IMR-90 (cell line): ENCODE data around the gene KCTD11. TPM values are rescaled to one million over a fixed set of nuclear protein-coding genes. Genes with fewer than 3 reads are reported as not detected.

Experiments
- ATAC-seq: fragments of 200-7000 bp; cut with Tn5 transposase; 2 replicates; pipeline ENCODE4 v1.9.1; 2020; ENCODE audit warnings: low read depth, mild to moderate bottlenecking, moderate library complexity
- BruUV-seq: library from RNA; stranded (reverse); fragments of 400-500 nt; replicated peaks from 2 replicates; lab custom pipeline; 2021; lab: Mats Ljungman, UMichigan
- CTCF ChIA-PET: fragments of 300-600 bp; formaldehyde crosslinking; extraction: SDS; loops from one replicate; lab custom pipeline; 2021; ENCODE audit warnings: antibody characterized with exemption; lab: Yijun Ruan, JAX
- POLR2A ChIA-PET: fragments of 300-600 bp; sonication (Branson Sonifier 250); formaldehyde crosslinking; loops from one replicate; lab custom pipeline; 2022; ENCODE audit warnings: antibody characterized with exemption; ENCODE audit not compliant: unreplicated experiment; lab: Charles Lee
- DNase-seq: peaks from one replicate; pipeline ENCODE4 v3.0.0; 2013
- H2AFZ ChIP-seq: replicated peaks from 2 replicates; pipeline ENCODE3; 2013; ENCODE audit warnings: low read length, mild to moderate bottlenecking; ENCODE audit not compliant: poor library complexity
- H2AK5ac ChIP-seq: 2 replicates; pipeline ENCODE4 v1.6.1; 2013; ENCODE audit warnings: low read depth, low read length, inconsistent platforms
- H2AK9ac ChIP-seq: replicated peaks from 2 replicates; pipeline ENCODE3; 2013; ENCODE audit warnings: mild to moderate bottlenecking, low read depth, low read length, moderate library complexity; ENCODE audit not compliant: poor library complexity
- H2BK120ac ChIP-seq: 2 replicates; pipeline ENCODE4 v1.6.1; 2013; ENCODE audit warnings: low read depth, low read length, inconsistent platforms
- H2BK15ac ChIP-seq: 3 replicates; pipeline ENCODE4 v1.6.1; 2013; ENCODE audit warnings: low read depth, low read length, inconsistent platforms
- H2BK20ac ChIP-seq: 2 replicates; pipeline ENCODE4 v1.6.1; 2013; ENCODE audit warnings: low read depth, mild to moderate bottlenecking, inconsistent platforms, low read length, moderate library complexity
- H2BK5ac ChIP-seq: 2 replicates; pipeline ENCODE4 v1.6.1; 2013; ENCODE audit warnings: mild to moderate bottlenecking, low read depth, low read length, inconsistent platforms; ENCODE audit not compliant: poor library complexity, severe bottlenecking
- H3K14ac ChIP-seq: replicated peaks from 2 replicates; pipeline ENCODE4 v1.6.1; 2013; ENCODE audit warnings: low read depth, low read length, inconsistent platforms
- H3K18ac ChIP-seq: 2 replicates; pipeline ENCODE4 v1.6.1; 2013; ENCODE audit warnings: low read depth, low read length, control low read depth
- H3K23ac ChIP-seq: 2 replicates; pipeline ENCODE4 v1.6.1; 2013; ENCODE audit warnings: low read depth, low read length, inconsistent platforms
- H3K27ac ChIP-seq: 2 replicates; pipeline ENCODE4 v1.5.1; 2013; ENCODE audit warnings: mild to moderate bottlenecking, control low read depth, low read length; ENCODE audit not compliant: insufficient read depth
- H3K27me3 ChIP-seq: 2 replicates; pipeline ENCODE4 v1.6.1; 2013; ENCODE audit warnings: low read length; ENCODE audit not compliant: control insufficient read depth, insufficient read depth
- H3K36me3 ChIP-seq: 2 replicates; pipeline ENCODE4 v1.6.1; 2013; ENCODE audit warnings: low read length, mixed read lengths; ENCODE audit not compliant: control insufficient read depth, insufficient read depth
- H3K4ac ChIP-seq: 2 replicates; pipeline ENCODE4 v1.6.1; 2013; ENCODE audit warnings: low read depth, low read length, inconsistent platforms
- H3K4me1 ChIP-seq: 2 replicates; pipeline ENCODE4 v1.6.1; 2013; ENCODE audit warnings: low read length, mixed read lengths; ENCODE audit not compliant: control insufficient read depth, insufficient read depth
- H3K4me2 ChIP-seq: 2 replicates; pipeline ENCODE4 v1.6.1; 2013; ENCODE audit warnings: low read depth, mild to moderate bottlenecking, control low read depth, low read length, moderate library complexity
- H3K4me3 ChIP-seq: 2 replicates; pipeline ENCODE4 v1.5.1; 2013; ENCODE audit warnings: low read depth, mild to moderate bottlenecking, control low read depth, low read length, moderate library complexity; ENCODE audit not compliant: insufficient read depth
- H3K56ac ChIP-seq: 2 replicates; pipeline ENCODE4 v1.6.1; 2013; ENCODE audit warnings: low read length, inconsistent platforms; ENCODE audit not compliant: insufficient read depth; ENCODE audit errors: extremely low read depth
- H3K79me1 ChIP-seq, 2 experiments: 2 replicates each; pipeline ENCODE4 v1.6.1; 2013; ENCODE audit warnings: low read length in 2 of 2, inconsistent platforms in 1 of 2, low read depth in 1 of 2
- H3K9ac ChIP-seq: 2 replicates; pipeline ENCODE4 v1.6.1; 2013; ENCODE audit warnings: low read depth, low read length, control low read depth
- H3K9me1 ChIP-seq: 2 replicates; pipeline ENCODE4 v1.6.1; 2013; ENCODE audit warnings: low read length, inconsistent platforms; ENCODE audit not compliant: insufficient read depth
- H3K9me3 ChIP-seq: 2 replicates; pipeline ENCODE4 v1.6.1; 2013; ENCODE audit warnings: low read length; ENCODE audit not compliant: control insufficient read depth, insufficient read depth
- H4K20me1 ChIP-seq: 2 replicates; pipeline ENCODE4 v1.6.1; 2013; ENCODE audit warnings: low read length, inconsistent platforms; ENCODE audit not compliant: insufficient read depth
- H4K5ac ChIP-seq: 2 replicates; pipeline ENCODE4 v1.6.1; 2013; ENCODE audit warnings: mild to moderate bottlenecking, low read depth, low read length, control low read depth
- H4K8ac ChIP-seq, 2 experiments: 2 replicates each; pipeline ENCODE4 v1.6.1; 2013; ENCODE audit warnings: low read depth in 2 of 2, low read length in 2 of 2, control low read depth in 1 of 2, inconsistent platforms in 1 of 2
- H4K91ac ChIP-seq: 2 replicates; pipeline ENCODE4 v1.6.1; 2013; ENCODE audit warnings: low read depth, low read length, inconsistent platforms; ENCODE audit not compliant: insufficient read depth
- CHD1 ChIP-seq: IDR thresholded peaks from 2 replicates; pipeline ENCODE4 v1.6.1; 2012; ENCODE audit warnings: low read depth, low read length, improper control_type of control experiment
- CTCF ChIP-seq: conservative IDR thresholded peaks from 2 replicates; pipeline ENCODE4 v1.5.1; 2012; ENCODE audit warnings: mild to moderate bottlenecking, low read depth, low read length, improper control_type of control experiment
- FOS ChIP-seq: fragments of 150-350 bp; IDR thresholded peaks from 2 replicates; pipeline ENCODE4 v1.6.1; 2016; ENCODE audit warnings: low read depth, low read length
- MAFK ChIP-seq: IDR thresholded peaks from 2 replicates; pipeline ENCODE4 v1.6.1; 2012; ENCODE audit warnings: low read depth, low read length, improper control_type of control experiment
- NFE2L2 ChIP-seq: fragments of 150-350 bp; IDR thresholded peaks from 2 replicates; pipeline ENCODE4 v1.6.1; 2016; ENCODE audit warnings: low read depth, mild to moderate bottlenecking, low read length
- POLR2A ChIP-seq: IDR thresholded peaks from 2 replicates; pipeline ENCODE4 v1.6.1; 2012; ENCODE audit warnings: mild to moderate bottlenecking, low read depth, low read length
- RAD21 ChIP-seq: IDR thresholded peaks from 2 replicates; pipeline ENCODE4 v1.6.1; 2012; ENCODE audit warnings: low read length, improper control_type of control experiment
- RCOR1 ChIP-seq: IDR thresholded peaks from 2 replicates; pipeline ENCODE4 v1.6.1; 2012; ENCODE audit warnings: mild to moderate bottlenecking, low read length, improper control_type of control experiment; ENCODE audit not compliant: insufficient replicate concordance
- RFX5 ChIP-seq: IDR thresholded peaks from 2 replicates; pipeline ENCODE4 v1.8.0; 2012; ENCODE audit warnings: low read depth, mild to moderate bottlenecking, low read length, moderate library complexity
- USF2 ChIP-seq: fragments of 150-350 bp; IDR thresholded peaks from 2 replicates; pipeline ENCODE4 v1.6.1; 2017; ENCODE audit warnings: mild to moderate bottlenecking, antibody characterized with exemption, low read length, low read depth
- WGBS, 2 experiments: methylation state at CpG; one replicate each; pipeline versions ENCODE4 v1.1.5 to v1.1.7; 2013; ENCODE audit warnings: missing lambda C conversion rate in 2 of 2; ENCODE audit not compliant: insufficient read length in 1 of 2; ENCODE audit errors: extremely low coverage in 2 of 2; 5-methylcytosine and 5-hydroxymethylcytosine counted together
- dilution Hi-C: fragments of 300-500 bp; cut with HindIII; formaldehyde crosslinking; loops from one replicate; pipeline ENCODE4 v1.14.3; 2018; ENCODE audit warnings: low sequenced_read_pairs; ENCODE audit not compliant: unreplicated experiment
- in situ Hi-C: fragments of 300-500 bp; cut with MboI; formaldehyde crosslinking; loops from 3 replicates; pipeline ENCODE4 v1.14.3; 2019; ENCODE audit warnings: low sequenced_read_pairs, inconsistent platforms, mixed read lengths
- intact Hi-C: fragments of 100-400 bp; cut with micrococcal nuclease; formaldehyde crosslinking; loops from 2 replicates; pipeline ENCODE4 v1.10.0; 2022
- polyA plus RNA-seq, 3 experiments: library from polyadenylated mRNA; depleted of rRNA; stranded (reverse); fragments of >200 nt; gene quantifications; 2 replicates each; pipeline ENCODE4 v1.2.3, GENCODE V29; 2012; ENCODE audit warnings: low replicate concordance in 1 of 3
- total RNA-seq: library from RNA; depleted of rRNA; stranded (reverse); fragments of >200 nt; gene quantifications from 2 replicates; pipeline ENCODE4 v1.2.3, GENCODE V29; 2012
- TF ChIP-seq, protein P1 (sequence below): fragments of 150-350 bp; IDR thresholded peaks from 2 replicates; pipeline ENCODE4 v1.6.1; 2016; ENCODE audit warnings: low read depth, mild to moderate bottlenecking, low read length, moderate library complexity, borderline replicate concordance

The KCTD11 gene
- total and polyA plus RNA-seq, 2 of the 4 experiments (the other 2 are of a cell fraction): 10.8 to 16.4 TPM

- H3K23ac ChIP-seq: no peak overlapping the region
- DNase-seq: no peak
- no peak overlapping the region for H2BK20ac ChIP-seq
- ChIA-PET CTCF (no interaction called here), POLR2A (no interaction called here)
- H3K4me3 ChIP-seq: no peak overlapping the region
- H3K9me3 ChIP-seq: no peaks in the 10 kb centered on the region
- no peak overlapping the region for H4K8ac ChIP-seq
- no peak overlapping the region for H3K18ac ChIP-seq
- peaks cover 5% of the 10 kb centered on the region; the same call in 1 of the 2 replicates for H3K4me1 ChIP-seq
- H3K4ac ChIP-seq: no peak overlapping the region
- peaks cover 10 to 16% of the 10 kb centered on the region in 2 experiments; a peak in 3 of 4 replicates for H3K79me1 ChIP-seq
- BruUV-seq: no TSS peak
- in situ Hi-C loops: loop anchor here (5.0 kb wide), 1 partner anchor 55 kb away; no protein-coding TSS in a partner anchor
- H3K9me1 ChIP-seq: peaks cover 6% of the 10 kb centered on the region; the same call in 1 of the 2 replicates
- dilution Hi-C loops: no loop called here
- H3K56ac ChIP-seq: no peak overlapping the region
- H4K91ac ChIP-seq: no peak overlapping the region
- H3K14ac ChIP-seq: no peak overlapping the region
- H2BK5ac ChIP-seq: no peak overlapping the region
- H4K20me1 ChIP-seq: no peaks in the 10 kb centered on the region
- no peak overlapping the region for H2AK9ac ChIP-seq
- no peak overlapping the region for H3K27ac ChIP-seq
- no peak overlapping the region for H2BK120ac ChIP-seq
- intact Hi-C loops: no loop called here
- H2AK5ac ChIP-seq: no peak overlapping the region
- no peak overlapping the region for H4K5ac ChIP-seq
- H3K36me3 ChIP-seq: no peaks in the 10 kb centered on the region
- H3K4me2 ChIP-seq: no peak overlapping the region
- H3K9ac ChIP-seq: no peak overlapping the region
- no peak for ATAC-seq
- peaks cover 9% of the 10 kb centered on the region for H3K27me3 ChIP-seq
- WGBS, 2 experiments: 28% methylated on average over 2 of the region's 7 CpGs; no CpG with 5 or more reads in 1 of the 2 experiments
- H2BK15ac ChIP-seq: no peak overlapping the region
- H2AFZ ChIP-seq: no peak overlapping the region
- TF ChIP-seq NFE2L2 (no peak), RFX5 (no peak), FOS (no peak), CTCF (no peak), MAFK (no peak), USF2 (no peak), POLR2A (no peak), RCOR1 (no peak), RAD21 (no peak), CHD1 (no peak)
- TF ChIP-seq, protein P1, sequence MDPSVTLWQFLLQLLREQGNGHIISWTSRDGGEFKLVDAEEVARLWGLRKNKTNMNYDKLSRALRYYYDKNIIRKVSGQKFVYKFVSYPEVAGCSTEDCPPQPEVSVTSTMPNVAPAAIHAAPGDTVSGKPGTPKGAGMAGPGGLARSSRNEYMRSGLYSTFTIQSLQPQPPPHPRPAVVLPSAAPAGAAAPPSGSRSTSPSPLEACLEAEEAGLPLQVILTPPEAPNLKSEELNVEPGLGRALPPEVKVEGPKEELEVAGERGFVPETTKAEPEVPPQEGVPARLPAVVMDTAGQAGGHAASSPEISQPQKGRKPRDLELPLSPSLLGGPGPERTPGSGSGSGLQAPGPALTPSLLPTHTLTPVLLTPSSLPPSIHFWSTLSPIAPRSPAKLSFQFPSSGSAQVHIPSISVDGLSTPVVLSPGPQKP: no peak
Measured at GRCh38 chr17:7332111-7332510, 19.9 kb upstream of the KCTD11 start.
